GM23338 (cell line): ENCODE data around the gene PLCL1. TPM values are rescaled to one million over a fixed set of nuclear protein-coding genes. Genes with fewer than 3 reads are reported as not detected.

ENCODE experiments used
- ATAC-seq: fragments of 200-7000 bp; cut with Tn5 transposase; 3 replicates; pipeline ENCODE4 v1.9.1; 2020
- DNase-seq: peaks from one replicate; pipeline ENCODE4 v3.0.0-alpha.2; 2015; ENCODE audit warnings: low spot score
- H2AFZ ChIP-seq: fragments of 200-600 bp; sonication (generic); 2 replicates; pipeline ENCODE4 v1.8.0; 2016; ENCODE audit warnings: antibody characterized with exemption, mild to moderate bottlenecking, moderate library complexity
- H3F3A ChIP-seq: fragments of 200-600 bp; sonication (generic); replicated peaks from 2 replicates; pipeline ENCODE4 v1.8.0; 2017; ENCODE audit warnings: antibody characterized with exemption, mixed run types, low read depth
- H3K27ac ChIP-seq: fragments of 200-600 bp; sonication (generic); 2 replicates; pipeline ENCODE4 v1.6.1; 2016; ENCODE audit warnings: low read depth
- H3K27me3 ChIP-seq: fragments of 200-600 bp; sonication (generic); 2 replicates; pipeline ENCODE4 v1.8.0; 2016; ENCODE audit warnings: mild to moderate bottlenecking, mixed run types, moderate library complexity; ENCODE audit not compliant: insufficient read depth
- H3K36me3 ChIP-seq: fragments of 200-600 bp; sonication (generic); 2 replicates; pipeline ENCODE4 v1.8.0; 2016; ENCODE audit warnings: mild to moderate bottlenecking; ENCODE audit not compliant: insufficient read depth
- H3K4me1 ChIP-seq: fragments of 200-600 bp; sonication (generic); 2 replicates; pipeline ENCODE4 v1.8.0; 2016; ENCODE audit warnings: mild to moderate bottlenecking, moderate library complexity; ENCODE audit not compliant: insufficient read depth
- H3K4me2 ChIP-seq: fragments of 200-600 bp; sonication (generic); 2 replicates; pipeline ENCODE4 v1.7.1; 2017; ENCODE audit warnings: mixed run types
- H3K4me3 ChIP-seq: fragments of 200-600 bp; sonication (generic); 2 replicates; pipeline ENCODE4 v1.6.1; 2016; ENCODE audit warnings: mixed run types
- H3K79me2 ChIP-seq: fragments of 200-600 bp; sonication (generic); replicated peaks from 2 replicates; pipeline ENCODE4 v1.8.0; 2017; ENCODE audit warnings: mild to moderate bottlenecking; ENCODE audit not compliant: insufficient read depth
- H3K9me2 ChIP-seq: fragments of 200-600 bp; sonication (generic); 2 replicates; pipeline ENCODE4 v1.8.0; 2017; ENCODE audit not compliant: insufficient read depth
- H4K20me1 ChIP-seq: fragments of 200-600 bp; sonication (generic); replicated peaks from 2 replicates; pipeline ENCODE4 v1.8.0; 2017; ENCODE audit warnings: mild to moderate bottlenecking; ENCODE audit not compliant: insufficient read depth
- H3K27ac Mint-ChIP-seq: 2 replicates; pipeline ENCODE4 v1.8.0; 2020; ENCODE audit warnings: inconsistent platforms, mild to moderate bottlenecking, moderate library complexity, mixed read lengths
- H3K27me3 Mint-ChIP-seq: 3 replicates; pipeline ENCODE4 v1.8.0; 2022; ENCODE audit warnings: low read depth, mild to moderate bottlenecking, moderate library complexity, mixed read lengths, inconsistent platforms; ENCODE audit not compliant: insufficient read depth, poor library complexity
- H3K36me3 Mint-ChIP-seq: 3 replicates; pipeline ENCODE4 v1.8.0; 2021; ENCODE audit warnings: low read depth, mild to moderate bottlenecking, inconsistent platforms, moderate library complexity, mixed read lengths
- H3K4me1 Mint-ChIP-seq: 3 replicates; pipeline ENCODE4 v1.8.0; 2020; ENCODE audit warnings: mild to moderate bottlenecking, inconsistent platforms, mixed read lengths
- H3K4me3 Mint-ChIP-seq: 3 replicates; pipeline ENCODE4 v1.8.0; 2021; ENCODE audit warnings: moderate library complexity, mild to moderate bottlenecking, inconsistent platforms, mixed read lengths
- H3K9me3 Mint-ChIP-seq: 3 replicates; pipeline ENCODE4 v1.8.0; 2020; ENCODE audit warnings: moderate library complexity, mild to moderate bottlenecking, inconsistent platforms, mixed read lengths
- CREB1 ChIP-seq: fragments of 250-450 bp; sonication (Bioruptor Pico); IDR thresholded peaks from 2 replicates; pipeline ENCODE4 v1.5.0; 2020; ENCODE audit warnings: low read depth, mild to moderate bottlenecking, moderate library complexity
- CTCF ChIP-seq, 2 experiments: fragments of 200-600 bp in 1 of 2; sonication (generic) in 1 of 2; conservative IDR thresholded peaks; 2 replicates each; pipeline versions ENCODE4 v1.5.1 to v1.6.1; 2016 to 2017; ENCODE audit warnings: antibody characterized with exemption in 2 of 2, low read depth in 2 of 2, mild to moderate bottlenecking in 2 of 2, moderate library complexity in 1 of 2
- ETS1 ChIP-seq: IDR thresholded peaks from 2 replicates; pipeline ENCODE4 v1.6.1; 2016; ENCODE audit warnings: antibody characterized with exemption
- EZH2 ChIP-seq: fragments of 200-600 bp; sonication (generic); IDR thresholded peaks from one replicate; pipeline ENCODE4 v1.8.0; 2017; ENCODE audit warnings: antibody characterized with exemption, mild to moderate bottlenecking, low read depth; ENCODE audit not compliant: unreplicated experiment
- EZH2phosphoT487 ChIP-seq: fragments of 200-600 bp; sonication (generic); IDR thresholded peaks from one replicate; pipeline ENCODE4 v1.8.1; 2018; ENCODE audit warnings: antibody characterized with exemption; ENCODE audit not compliant: unreplicated experiment
- JUNB ChIP-seq: IDR thresholded peaks from one replicate; pipeline ENCODE4 v1.6.1; 2016; ENCODE audit warnings: antibody characterized with exemption; ENCODE audit not compliant: unreplicated experiment
- NANOG ChIP-seq: IDR thresholded peaks from 2 replicates; pipeline ENCODE4 v1.6.1; 2016; ENCODE audit warnings: antibody characterized with exemption, borderline replicate concordance
- POLR2AphosphoS5 ChIP-seq: IDR thresholded peaks from 2 replicates; pipeline ENCODE4 v1.6.1; 2016; ENCODE audit warnings: antibody characterized with exemption, low read depth
- STAT1 ChIP-seq: IDR thresholded peaks from one replicate; pipeline ENCODE4 v1.6.1; 2016; ENCODE audit warnings: antibody characterized with exemption; ENCODE audit not compliant: unreplicated experiment
- ZNF114 ChIP-seq: fragments of 250-450 bp; sonication (Bioruptor Pico); IDR thresholded peaks from 2 replicates; pipeline ENCODE4 v1.5.0; 2020; ENCODE audit warnings: mild to moderate bottlenecking, moderate library complexity
- ZNF331 ChIP-seq: fragments of 250-450 bp; sonication (Bioruptor Pico); IDR thresholded peaks from 2 replicates; pipeline ENCODE4 v1.5.0; 2020; ENCODE audit warnings: low read depth, mild to moderate bottlenecking, moderate library complexity
- ZNF462 ChIP-seq: fragments of 250-450 bp; sonication (Bioruptor Pico); IDR thresholded peaks from 2 replicates; pipeline ENCODE4 v1.5.0; 2020; ENCODE audit warnings: mild to moderate bottlenecking, moderate library complexity
- polyA plus RNA-seq: library from polyadenylated mRNA; unstranded; fragments of >200 nt; fragmentation: Nextera tagmentation; extraction: Ambion mirVana; gene quantifications from 2 replicates; pipeline ENCODE4 v1.2.1, GENCODE V29; 2016
- total RNA-seq: library from RNA; depleted of rRNA; stranded (reverse); fragments of >200 nt; shearing (Covaris generic); gene quantifications from 2 replicates; pipeline ENCODE4 v1.2.3, GENCODE V29; 2014
- TF ChIP-seq, protein P1 (sequence below): IDR thresholded peaks from one replicate; pipeline ENCODE4 v1.6.1; 2018; ENCODE audit warnings: antibody characterized with exemption; ENCODE audit not compliant: unreplicated experiment

The PLCL1 gene
- total and polyA plus RNA-seq, 2 experiments from 2014 or later: not detected

DNA sequence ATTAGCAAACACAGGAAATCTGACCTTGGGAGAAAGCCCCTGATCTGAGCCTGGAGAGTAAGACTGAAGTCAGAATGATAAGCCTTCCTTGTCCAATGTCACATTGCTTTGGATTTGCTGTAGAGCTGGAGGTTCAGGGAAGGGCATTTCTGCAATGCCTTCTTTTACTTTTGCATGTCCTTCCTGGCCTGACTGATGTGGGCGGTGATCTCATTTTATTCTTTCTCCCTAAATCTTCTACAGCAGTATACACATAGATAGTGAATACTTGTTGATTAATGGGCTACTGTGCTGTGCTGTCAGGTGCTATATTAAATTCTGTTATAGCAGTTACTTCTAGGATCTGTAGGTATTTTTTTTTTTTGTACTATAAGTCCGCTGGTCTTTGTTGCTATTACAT lies 62.6 kb downstream of the PLCL1 start:
- Histone ChIP-seq H3K27ac (no peak overlapping the region), H3K4me1 (no peaks in the 10 kb centered on the region), H3K4me2 (no peak overlapping the region), H3K79me2 (no peaks in the 10 kb centered on the region), H4K20me1 (no peaks in the 10 kb centered on the region), H3K9me2 (no peaks in the 10 kb centered on the region), H3K4me3 (no peak overlapping the region), H3K27me3 (no peaks in the 10 kb centered on the region), H3K36me3 (no peaks in the 10 kb centered on the region), H2AFZ (no peak overlapping the region), H3F3A (no peaks in the 10 kb centered on the region)
- Mint-ChIP-seq H3K9me3 (no peaks in the 10 kb centered on the region), H3K36me3 (no peaks in the 10 kb centered on the region), H3K4me3 (no peak overlapping the region), H3K4me1 (peaks cover 5% of the 10 kb centered on the region), H3K27me3 (no peaks in the 10 kb centered on the region), H3K27ac (no peak overlapping the region)
- TF ChIP-seq ZNF114 (CRISPR knock-in tag) (no peak), EZH2phosphoT487 (no peak), POLR2AphosphoS5 (no peak), ZNF331 (CRISPR knock-in tag) (no peak), CREB1 (CRISPR knock-in tag) (no peak), ZNF462 (CRISPR knock-in tag) (no peak), NANOG (no peak), ETS1 (no peak), STAT1 (no peak), EZH2 (no peak), JUNB (no peak), CTCF (conservative IDR thresholded peaks at IDR 0.05; ENCODE audit: low read depth in 2 of 2) (no peak)
- TF ChIP-seq, protein P1, sequence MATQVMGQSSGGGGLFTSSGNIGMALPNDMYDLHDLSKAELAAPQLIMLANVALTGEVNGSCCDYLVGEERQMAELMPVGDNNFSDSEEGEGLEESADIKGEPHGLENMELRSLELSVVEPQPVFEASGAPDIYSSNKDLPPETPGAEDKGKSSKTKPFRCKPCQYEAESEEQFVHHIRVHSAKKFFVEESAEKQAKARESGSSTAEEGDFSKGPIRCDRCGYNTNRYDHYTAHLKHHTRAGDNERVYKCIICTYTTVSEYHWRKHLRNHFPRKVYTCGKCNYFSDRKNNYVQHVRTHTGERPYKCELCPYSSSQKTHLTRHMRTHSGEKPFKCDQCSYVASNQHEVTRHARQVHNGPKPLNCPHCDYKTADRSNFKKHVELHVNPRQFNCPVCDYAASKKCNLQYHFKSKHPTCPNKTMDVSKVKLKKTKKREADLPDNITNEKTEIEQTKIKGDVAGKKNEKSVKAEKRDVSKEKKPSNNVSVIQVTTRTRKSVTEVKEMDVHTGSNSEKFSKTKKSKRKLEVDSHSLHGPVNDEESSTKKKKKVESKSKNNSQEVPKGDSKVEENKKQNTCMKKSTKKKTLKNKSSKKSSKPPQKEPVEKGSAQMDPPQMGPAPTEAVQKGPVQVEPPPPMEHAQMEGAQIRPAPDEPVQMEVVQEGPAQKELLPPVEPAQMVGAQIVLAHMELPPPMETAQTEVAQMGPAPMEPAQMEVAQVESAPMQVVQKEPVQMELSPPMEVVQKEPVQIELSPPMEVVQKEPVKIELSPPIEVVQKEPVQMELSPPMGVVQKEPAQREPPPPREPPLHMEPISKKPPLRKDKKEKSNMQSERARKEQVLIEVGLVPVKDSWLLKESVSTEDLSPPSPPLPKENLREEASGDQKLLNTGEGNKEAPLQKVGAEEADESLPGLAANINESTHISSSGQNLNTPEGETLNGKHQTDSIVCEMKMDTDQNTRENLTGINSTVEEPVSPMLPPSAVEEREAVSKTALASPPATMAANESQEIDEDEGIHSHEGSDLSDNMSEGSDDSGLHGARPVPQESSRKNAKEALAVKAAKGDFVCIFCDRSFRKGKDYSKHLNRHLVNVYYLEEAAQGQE: no peak
- ATAC-seq: no peak
- DNase-seq: no peak
